Loucy (cell line): Measurements from ENCODE around the gene TMEM273.

Experiments used
- CTCF ChIP-seq: fragments of 200-600 bp; sonication (generic); conservative IDR thresholded peaks from 2 replicates; pipeline ENCODE4 v1.5.1; 2014; ENCODE audit warnings: mild to moderate bottlenecking, antibody characterized with exemption, low read length
- EZH2phosphoT487 ChIP-seq: fragments of 200-600 bp; IDR thresholded peaks from 2 replicates; pipeline ENCODE4 v1.6.1; 2018; ENCODE audit warnings: antibody characterized with exemption, mild to moderate bottlenecking, moderate library complexity, borderline replicate concordance

DNA sequence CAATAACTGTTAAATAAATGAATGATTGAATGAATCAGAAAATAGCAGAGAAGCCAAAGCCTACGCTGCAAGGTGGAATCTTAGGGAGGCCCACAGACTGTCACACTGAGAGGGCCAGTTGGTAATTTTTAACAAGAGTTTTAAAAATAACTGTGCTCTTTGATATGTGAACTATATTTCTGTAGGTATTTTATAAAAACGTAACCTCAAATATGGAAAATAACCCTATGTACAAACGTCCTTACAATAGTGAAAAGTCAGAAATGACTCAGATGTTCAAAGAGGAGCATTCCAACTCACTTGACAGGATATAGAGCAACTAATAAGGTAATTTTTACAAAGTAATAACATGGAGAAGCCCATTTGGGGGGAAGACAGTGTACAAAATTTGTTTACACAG, 18.9 kb upstream of the TMEM273 start:
- no peak for TF ChIP-seq CTCF
- no peak for TF ChIP-seq EZH2phosphoT487
